H1 (cell line): ENCODE data around the gene NRXN3. TPM values are rescaled to one million over a fixed set of nuclear protein-coding genes. Genes with fewer than 3 reads are reported as not detected.

Experiments
- CBX8 ChIP-seq: fragments of 300-800, 300-1000 bp; sonication (generic); IDR thresholded peaks from 2 replicates; pipeline ENCODE4 v1.7.1; 2016; ENCODE audit warnings: low read depth, low read length, borderline replicate concordance
- TCF12 ChIP-seq: IDR thresholded peaks from 2 replicates; pipeline ENCODE4 v1.6.1; 2011; ENCODE audit warnings: low read depth, mild to moderate bottlenecking, low read length
- polyA plus RNA-seq, 7 experiments: library from polyadenylated mRNA; depleted of rRNA in 3 of 7; stranded (reverse) in 5 of 7; unstranded in 2 of 7; fragments of >200 nt in 5 of 7; fragments of 200-250 nt in 2 of 7; gene quantifications; 1 replicate in 5 of 7; 2 replicates in 1 of 7; 4 replicates in 1 of 7; pipeline versions ENCODE4 v1.2.1 to v1.2.3, GENCODE V29; 2011 to 2013; ENCODE audit warnings: missing spikeins in 2 of 7, mixed read lengths in 2 of 7
- total RNA-seq: library from RNA; stranded (reverse); fragmentation: NEBNext Ultra II Directional; extraction: Animal tissue kit (Norgen Biotek cat#: 25700); gene quantifications from 2 replicates; pipeline ENCODE4 v1.2.1, GENCODE V29; 2021

Gene NRXN3
- total and polyA plus RNA-seq, 2 of the 8 experiments (the other 6 are each of a cell fraction or from before 2014, with no cell fraction given) = 2.6 to 4.1 TPM

- TF ChIP-seq TCF12 = no peak
- no peak for TF ChIP-seq CBX8
Measured at GRCh38 chr14:78222746-78223145, 52.6 kb downstream of the NRXN3 start (continued).
